Right renal pelvis (tissue), 4 donors: ENCODE measurements around the gene TDRD12. TPM values are rescaled to one million over a fixed set of nuclear protein-coding genes. Genes with fewer than 3 reads are reported as not detected.
"Not testable (repeated sequence)": the region's sequence is repeated elsewhere in the genome, so short reads cannot be mapped to it uniquely, and the experiment has no call there.

Source experiments
- DNase-seq, 4 donors: peaks; one replicate each; pipeline ENCODE4 v3.0.0-alpha.2; 2013; ENCODE audit warnings: low read depth in 4 of 4, low spot score in 3 of 4, missing footprints in 1 of 4
- polyA plus RNA-seq, 4 donors: library from polyadenylated mRNA; unstranded; fragments of 120-200 nt; gene quantifications; one replicate each; pipeline ENCODE4 v1.2.1, GENCODE V29; 2013; ENCODE audit not compliant: insufficient read length in 4 of 4

TDRD12 gene
- polyA plus RNA-seq, 4 donors = 0.14 to 0.81 (median 0.29) TPM

- no peak for DNase-seq
These were observed 25.2 kb downstream of the TDRD12 start for GRCh38 chr19:32744555-32745325.

- DNase-seq = not testable (repeated sequence)
These were observed 26.2 kb downstream of the TDRD12 start for GRCh38 chr19:32745594-32746251.

GRCh38 chr19:32746631-32747196 lies 27.1 kb downstream of the TDRD12 start:
- not testable (repeated sequence) for DNase-seq

- no peak for DNase-seq
These were observed 28.9 kb downstream of the TDRD12 start for GRCh38 chr19:32748497-32748896.

- no peak for DNase-seq
These were observed 29.4 kb downstream of the TDRD12 start for GRCh38 chr19:32748948-32749347.

GRCh38 chr19:32749361-32749760 lies 29.8 kb downstream of the TDRD12 start:
- DNase-seq = no peak

- DNase-seq = no peak
These were observed 31.0 kb downstream of the TDRD12 start for GRCh38 chr19:32750441-32751055.

- DNase-seq = no peak
These were observed 31.5 kb downstream of the TDRD12 start for GRCh38 chr19:32751066-32751465.

- DNase-seq = no peak
These were observed 37.6 kb downstream of the TDRD12 start for GRCh38 chr19:32757189-32757588.

GRCh38 chr19:32765365-32765764 lies 45.8 kb downstream of the TDRD12 start:
- DNase-seq = not testable (repeated sequence)

- no peak for DNase-seq
These were observed 48.5 kb downstream of the TDRD12 start for GRCh38 chr19:32767951-32768679.

GRCh38 chr19:32771596-32771995 lies 52.0 kb downstream of the TDRD12 start:
- DNase-seq = no peak

GRCh38 chr19:32773126-32773525 lies 53.6 kb downstream of the TDRD12 start:
- DNase-seq = no peak

- DNase-seq = no peak
These were observed 59.5 kb downstream of the TDRD12 start for GRCh38 chr19:32779082-32779481.

GRCh38 chr19:32781280-32781679 lies 61.7 kb downstream of the TDRD12 start:
- DNase-seq = no peak

GRCh38 chr19:32782089-32782488 lies 62.5 kb downstream of the TDRD12 start:
- not testable (repeated sequence) for DNase-seq

GRCh38 chr19:32787161-32787813 lies 67.7 kb downstream of the TDRD12 start:
- not testable (repeated sequence) for DNase-seq

- not testable (repeated sequence) for DNase-seq
These were observed 68.3 kb downstream of the TDRD12 start for GRCh38 chr19:32787895-32788294.

- no peak for DNase-seq
These were observed 69.9 kb downstream of the TDRD12 start for GRCh38 chr19:32789429-32789828.

- DNase-seq = no peak
These were observed 78.6 kb downstream of the TDRD12 start for GRCh38 chr19:32798201-32798600.
